ENCODE measurements around the gene ZNF19. TPM values are rescaled to one million over a fixed set of nuclear protein-coding genes. Genes with fewer than 3 reads are reported as not detected.

Gene ZNF19
- polyA plus RNA-seq, 2 of the 4 experiments (the other 2 are of a cell fraction), result 2.4 to 3.9 TPM

GRCh38 chr16:71484006-71484893 lies 4.9 kb downstream of the ZNF19 start (continued):
- TF ChIP-seq MAFK (IDR thresholded peaks at IDR 0.05; ENCODE audit: partially characterized antibody), result no peak
- 0 out of 2 replicates have a peak, but pooled peaks have one; percentile 39 for TF ChIP-seq FOSB (CRISPR knock-in tag; IDR thresholded peaks at IDR 0.05)
- TF ChIP-seq FOSL2 (IDR thresholded peaks at IDR 0.05), result no peak
- peak; percentile 27; the same call in 1 of the 2 replicates for TF ChIP-seq FOSL2 (CRISPR knock-in tag; IDR thresholded peaks at IDR 0.05)
- TF ChIP-seq JUN (IDR thresholded peaks at IDR 0.05), result peak in 1 of 2 experiments; percentile 85; a peak in 4 of 5 replicates

GRCh38 chr16:71482569-71482968 lies 6.6 kb downstream of the ZNF19 start:
- Histone ChIP-seq H3K9me3 (no peaks in the 10 kb centered on the region), H3K4me3 (no peak overlapping the region), H3K27ac (no peak overlapping the region), H3K4me2 (no peak overlapping the region), H3K4me1 (peaks cover 3% of the 10 kb centered on the region; the same call in 1 of the 3 replicates)
- 76% methylated on average over 5 of the region's 5 CpGs for WGBS (ENCODE audit: missing lambda C conversion rate)
- ChIA-PET POLR2A (interaction anchor here (2.5 kb wide), 1 partner anchor 21 kb away, joined by 7 read pairs; the partner anchor contains the start of gene ZNF23), CTCF (interaction anchor here (1.5 to 1.8 kb wide), 2 partner anchors 18 to 70 kb away, joined by 4 to 5 read pairs; no protein-coding TSS in a partner anchor)
- no peak for DNase-seq (ENCODE audit: low read depth in 1 of 2, low spot score in 1 of 2)
- FAIRE-seq, result no peak
- TF ChIP-seq PBX3 (IDR thresholded peaks at IDR 0.05) (no peak), ESRRA (IDR thresholded peaks at IDR 0.05; ENCODE audit: borderline replicate concordance, low read length) (no peak), HES2 (IDR thresholded peaks at IDR 0.05) (no peak), EHF (CRISPR knock-in tag; IDR thresholded peaks at IDR 0.05) (no peak), RCOR1 (IDR thresholded peaks at IDR 0.05; ENCODE audit: low read depth, low read length) (no peak), KDM5A (IDR thresholded peaks at IDR 0.05) (no peak), CHD2 (IDR thresholded peaks at IDR 0.05; ENCODE audit: low read length, partially characterized antibody) (no peak)
- ATAC-seq, result no peak

- TF ChIP-seq EHF (CRISPR knock-in tag; IDR thresholded peaks at IDR 0.05) (no peak), JUN (IDR thresholded peaks at IDR 0.05) (no peak), EP300 (IDR thresholded peaks at IDR 0.05) (no peak), REST (IDR thresholded peaks at IDR 0.05) (no peak), BHLHE40 (IDR thresholded peaks at IDR 0.05; ENCODE audit: low read depth, low read length) (no peak), NR3C1 (IDR thresholded peaks at IDR 0.05) (no peak), HOXA7 (CRISPR knock-in tag; IDR thresholded peaks at IDR 0.05) (no peak)
- ChIA-PET CTCF (interaction anchor here (1.1 to 1.5 kb wide), 3 partner anchors 15 to 68 kb away, joined by 3 to 4 read pairs (median 3); no protein-coding TSS in a partner anchor), POLR2A (interaction anchor here (2.5 kb wide), 1 partner anchor 19 kb away, joined by 7 read pairs; the partner anchor contains the start of gene ZNF23)
- Histone ChIP-seq H3K4me1 (peaks cover 3% of the 10 kb centered on the region; the same call in 1 of the 3 replicates), H3K27ac (no peak overlapping the region), H3K4me3 (no peak overlapping the region), H3K4me2 (no peak overlapping the region), H3K9me3 (peaks cover 5% of the 10 kb centered on the region; the same call in 1 of the 3 replicates)
- DNase-seq (ENCODE audit: low read depth in 1 of 2, low spot score in 1 of 2) (no peak), FAIRE-seq (no peak), ATAC-seq (no peak)
- 92% methylated on average over 2 of the region's 2 CpGs for WGBS (ENCODE audit: missing lambda C conversion rate)
These were observed 8.2 kb downstream of the ZNF19 start for GRCh38 chr16:71480956-71481355.
